GM18511 (cell line): Measurements from ENCODE around the gene SOCS2.

Experiments used
- ATAC-seq: cut with Tn5 transposase; IDR thresholded peaks from one replicate; pipeline ENCODE4 v1.9.1; 2021; ENCODE audit warnings: mild to moderate bottlenecking, moderate library complexity; ENCODE audit not compliant: unreplicated experiment

SOCS2 gene

GRCh38 chr12:93626160-93626559, 53.7 kb downstream of the SOCS2 start:
- no peak for ATAC-seq
